K562 (cell line): ENCODE results near the gene TUBGCP6. TPM values are rescaled to one million over a fixed set of nuclear protein-coding genes. Genes with fewer than 3 reads are reported as not detected.
A peak's percentile ranks its signal among the peaks of the same experiment; 100 is the strongest.

ENCODE experiments used
- CHD4 ChIP-seq: fragments of 200-600 bp; sonication (generic); IDR thresholded peaks from 3 replicates; pipeline ENCODE4 v1.6.1; 2012; ENCODE audit warnings: low read depth, mild to moderate bottlenecking, mixed read lengths, low read length, inconsistent platforms; ENCODE audit not compliant: insufficient read depth, insufficient replicate concordance, poor library complexity, severe bottlenecking
- CREM ChIP-seq: IDR thresholded peaks from 2 replicates; pipeline ENCODE4 v1.6.1; 2014; ENCODE audit warnings: antibody characterized with exemption, low read depth
- EP400 ChIP-seq: fragments of 450-650 bp; IDR thresholded peaks from 2 replicates; pipeline ENCODE4 v1.6.1; 2017; ENCODE audit warnings: antibody characterized with exemption, mild to moderate bottlenecking, moderate library complexity
- ETV5 ChIP-seq: sonication (generic); formaldehyde crosslinking; IDR thresholded peaks from 2 replicates; pipeline ENCODE4 v1.4.0; 2020; ENCODE audit warnings: low read depth, mild to moderate bottlenecking, missing genetic modification reagents
- NEUROD1 ChIP-seq: fragments of 150-350 bp; IDR thresholded peaks from 2 replicates; pipeline ENCODE4 v1.6.1; 2014; ENCODE audit warnings: borderline replicate concordance, low read length, low read depth; ENCODE audit not compliant: partially characterized antibody
- PRDM10 ChIP-seq: fragments of 450-650 bp; IDR thresholded peaks from 2 replicates; pipeline ENCODE4 v1.6.1; 2018; ENCODE audit not compliant: partially characterized antibody
- TOE1 ChIP-seq, 2 experiments: fragments of 450-650 bp in 1 of 2; sonication (generic) in 1 of 2; formaldehyde crosslinking in 1 of 2; IDR thresholded peaks; 2 replicates each; pipeline versions ENCODE4 v1.7.1 to v1.8.0; 2016 to 2022; ENCODE audit warnings: borderline replicate concordance in 2 of 2, mild to moderate bottlenecking in 2 of 2, antibody characterized with exemption in 1 of 2, inconsistent platforms in 1 of 2, low read depth in 1 of 2, missing genetic modification reagents in 1 of 2, moderate library complexity in 1 of 2
- ZC3H11A ChIP-seq: IDR thresholded peaks from 2 replicates; pipeline ENCODE4 v1.6.1; 2012; ENCODE audit warnings: low read depth, low read length, improper control_type of control experiment
- ZNF717 ChIP-seq: fragments of 250-450 bp; sonication (Bioruptor Pico); IDR thresholded peaks from 2 replicates; pipeline ENCODE4 v1.5.0; 2021
- polyA plus RNA-seq, 8 experiments: library from polyadenylated mRNA; depleted of rRNA in 4 of 8; stranded (reverse) in 5 of 8; unstranded in 3 of 8; fragments of >200 nt; fragmentation: Nextera tagmentation in 2 of 8; fragmentation: Illumina TruSeq in 1 of 8; extraction: Ambion mirVana in 2 of 8; extraction: Trizol in 1 of 8; gene quantifications; 2 replicates each; pipeline versions ENCODE4 v1.2.1 to v1.2.3, GENCODE V29; 2011 to 2014; ENCODE audit warnings: inconsistent platforms in 1 of 8, missing spikeins in 1 of 8
- total RNA-seq, 7 experiments: library from RNA; depleted of rRNA in 6 of 7; stranded (reverse); fragments of >200 nt in 6 of 7; fragmentation: Illumina TruSeq in 2 of 7; extraction: Trizol in 2 of 7; gene quantifications; 2 replicates each; pipeline versions ENCODE4 v1.2.1 to v1.2.3, GENCODE V29; 2011 to 2021; ENCODE audit warnings: low replicate concordance in 1 of 7
- TF ChIP-seq, protein P1 (sequence below), 2 experiments: fragments of 450-650 bp; IDR thresholded peaks; 2 replicates each; pipeline ENCODE4 v1.6.1; 2018; ENCODE audit warnings: mild to moderate bottlenecking in 2 of 2, low read depth in 1 of 2; ENCODE audit not compliant: partially characterized antibody in 2 of 2
- TF ChIP-seq, protein P2 (sequence below), 2 experiments: fragments of 450-650 bp; conservative IDR thresholded peaks; 2 replicates each; pipeline ENCODE4 v1.6.1; 2017; ENCODE audit warnings: mild to moderate bottlenecking in 2 of 2, moderate library complexity in 2 of 2

The TUBGCP6 gene
- total and polyA plus RNA-seq, 9 of the 15 experiments (the other 6 are each of a cell fraction or from before 2014, with no cell fraction given): 0.76 to 33.0 (median 10.1) TPM

DNA sequence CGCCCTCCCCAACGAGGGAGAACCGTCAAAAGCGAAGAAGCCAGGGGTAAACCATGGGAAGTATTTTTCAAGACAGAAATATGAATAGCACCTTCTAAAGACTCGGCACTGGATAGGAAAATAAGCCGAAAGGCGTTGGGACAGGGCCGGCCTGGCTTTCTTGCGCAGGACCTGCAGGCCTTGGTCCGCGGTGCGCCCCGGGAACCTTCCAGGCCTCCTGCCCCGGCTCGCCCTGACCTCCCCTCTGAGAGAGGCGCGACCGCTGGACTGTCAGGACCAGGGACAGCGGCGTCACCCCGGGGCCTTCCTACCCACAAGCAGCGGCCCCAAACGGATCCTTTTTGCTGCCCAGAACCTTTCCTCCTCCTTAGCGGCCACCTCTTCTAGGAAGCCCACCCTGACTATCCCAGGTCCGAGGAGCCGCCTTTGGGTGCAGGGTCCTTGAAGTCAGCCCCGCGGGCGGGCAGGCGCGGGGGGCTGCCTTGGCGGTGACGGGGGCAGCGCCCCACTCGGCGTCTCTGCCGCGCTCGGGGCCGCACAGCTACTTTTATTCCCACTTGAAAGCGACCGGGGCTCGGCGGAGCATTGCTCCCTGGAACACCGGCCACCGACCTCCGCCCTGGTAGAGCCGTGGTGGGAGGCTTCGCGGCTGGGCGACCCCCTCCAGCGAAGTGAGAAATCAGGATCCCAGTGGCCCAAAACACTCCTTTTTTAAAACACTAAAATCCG, 26.0 kb upstream of the TUBGCP6 start (continued):
- no peak for TF ChIP-seq TOE1 (IDR thresholded peaks at IDR 0.05; ENCODE audit: borderline replicate concordance)
- TF ChIP-seq TOE1 (CRISPR knock-in tag; IDR thresholded peaks at IDR 0.05; ENCODE audit: borderline replicate concordance, low read depth): no peak
- no peak for TF ChIP-seq NEUROD1
- TF ChIP-seq, protein P1, sequence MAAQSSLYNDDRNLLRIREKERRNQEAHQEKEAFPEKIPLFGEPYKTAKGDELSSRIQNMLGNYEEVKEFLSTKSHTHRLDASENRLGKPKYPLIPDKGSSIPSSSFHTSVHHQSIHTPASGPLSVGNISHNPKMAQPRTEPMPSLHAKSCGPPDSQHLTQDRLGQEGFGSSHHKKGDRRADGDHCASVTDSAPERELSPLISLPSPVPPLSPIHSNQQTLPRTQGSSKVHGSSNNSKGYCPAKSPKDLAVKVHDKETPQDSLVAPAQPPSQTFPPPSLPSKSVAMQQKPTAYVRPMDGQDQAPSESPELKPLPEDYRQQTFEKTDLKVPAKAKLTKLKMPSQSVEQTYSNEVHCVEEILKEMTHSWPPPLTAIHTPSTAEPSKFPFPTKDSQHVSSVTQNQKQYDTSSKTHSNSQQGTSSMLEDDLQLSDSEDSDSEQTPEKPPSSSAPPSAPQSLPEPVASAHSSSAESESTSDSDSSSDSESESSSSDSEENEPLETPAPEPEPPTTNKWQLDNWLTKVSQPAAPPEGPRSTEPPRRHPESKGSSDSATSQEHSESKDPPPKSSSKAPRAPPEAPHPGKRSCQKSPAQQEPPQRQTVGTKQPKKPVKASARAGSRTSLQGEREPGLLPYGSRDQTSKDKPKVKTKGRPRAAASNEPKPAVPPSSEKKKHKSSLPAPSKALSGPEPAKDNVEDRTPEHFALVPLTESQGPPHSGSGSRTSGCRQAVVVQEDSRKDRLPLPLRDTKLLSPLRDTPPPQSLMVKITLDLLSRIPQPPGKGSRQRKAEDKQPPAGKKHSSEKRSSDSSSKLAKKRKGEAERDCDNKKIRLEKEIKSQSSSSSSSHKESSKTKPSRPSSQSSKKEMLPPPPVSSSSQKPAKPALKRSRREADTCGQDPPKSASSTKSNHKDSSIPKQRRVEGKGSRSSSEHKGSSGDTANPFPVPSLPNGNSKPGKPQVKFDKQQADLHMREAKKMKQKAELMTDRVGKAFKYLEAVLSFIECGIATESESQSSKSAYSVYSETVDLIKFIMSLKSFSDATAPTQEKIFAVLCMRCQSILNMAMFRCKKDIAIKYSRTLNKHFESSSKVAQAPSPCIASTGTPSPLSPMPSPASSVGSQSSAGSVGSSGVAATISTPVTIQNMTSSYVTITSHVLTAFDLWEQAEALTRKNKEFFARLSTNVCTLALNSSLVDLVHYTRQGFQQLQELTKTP (IDR thresholded peaks at IDR 0.05; ENCODE audit: low read depth in 1 of 2, partially characterized antibody in 2 of 2): peak in 1 of 2 experiments; percentile 79
- TF ChIP-seq EP400: no peak
- no peak for TF ChIP-seq ZNF717
- no peak for TF ChIP-seq ETV5 (CRISPR knock-in tag)
- peak; percentile 28 for TF ChIP-seq PRDM10
- TF ChIP-seq CREM: peak; percentile 25; the same call in 1 of the 2 replicates
- no peak for TF ChIP-seq CHD4
- no peak for TF ChIP-seq ZC3H11A
- TF ChIP-seq, protein P2, sequence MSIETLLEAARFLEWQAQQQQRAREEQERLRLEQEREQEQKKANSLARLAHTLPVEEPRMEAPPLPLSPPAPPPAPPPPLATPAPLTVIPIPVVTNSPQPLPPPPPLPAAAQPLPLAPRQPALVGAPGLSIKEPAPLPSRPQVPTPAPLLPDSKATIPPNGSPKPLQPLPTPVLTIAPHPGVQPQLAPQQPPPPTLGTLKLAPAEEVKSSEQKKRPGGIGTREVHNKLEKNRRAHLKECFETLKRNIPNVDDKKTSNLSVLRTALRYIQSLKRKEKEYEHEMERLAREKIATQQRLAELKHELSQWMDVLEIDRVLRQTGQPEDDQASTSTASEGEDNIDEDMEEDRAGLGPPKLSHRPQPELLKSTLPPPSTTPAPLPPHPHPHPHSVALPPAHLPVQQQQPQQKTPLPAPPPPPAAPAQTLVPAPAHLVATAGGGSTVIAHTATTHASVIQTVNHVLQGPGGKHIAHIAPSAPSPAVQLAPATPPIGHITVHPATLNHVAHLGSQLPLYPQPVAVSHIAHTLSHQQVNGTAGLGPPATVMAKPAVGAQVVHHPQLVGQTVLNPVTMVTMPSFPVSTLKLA (conservative IDR thresholded peaks at IDR 0.05): peak; percentile 55 to 71; a peak in 3 of 4 replicates
- TF ChIP-seq, all 486 proteins: peak for 44
